HG03064 (cell line): ENCODE data around the gene ARHGEF7.

ENCODE experiments used
- ATAC-seq: cut with Tn5 transposase; IDR thresholded peaks from one replicate; pipeline ENCODE4 v1.9.1; 2021; ENCODE audit warnings: low read depth; ENCODE audit not compliant: unreplicated experiment

ARHGEF7 gene

GRCh38 chr13:111099290-111099689 is 15.8 kb upstream of the ARHGEF7 start:
- ATAC-seq: no peak

GRCh38 chr13:111110054-111110453 is 5.1 kb upstream of the ARHGEF7 start:
- no peak for ATAC-seq

- no peak for ATAC-seq
These were observed 3.7 kb upstream of the ARHGEF7 start for GRCh38 chr13:111111376-111111937.

- no peak for ATAC-seq
These were observed 2.9 kb upstream of the ARHGEF7 start for GRCh38 chr13:111112196-111112595.

GRCh38 chr13:111114362-111115060 is 599 bp upstream of the ARHGEF7 start:
- ATAC-seq: no peak

- ATAC-seq: no peak
These were observed 933 bp downstream of the ARHGEF7 start for GRCh38 chr13:111115965-111116521.

- ATAC-seq: no peak
These were observed 1.7 kb downstream of the ARHGEF7 start for GRCh38 chr13:111116856-111117255.

GRCh38 chr13:111117289-111117688 is 2.2 kb downstream of the ARHGEF7 start:
- no peak for ATAC-seq

GRCh38 chr13:111117961-111118360 is 2.9 kb downstream of the ARHGEF7 start:
- ATAC-seq: no peak

GRCh38 chr13:111118898-111119607 is 3.9 kb downstream of the ARHGEF7 start:
- no peak for ATAC-seq

- ATAC-seq: no peak
These were observed 4.9 kb downstream of the ARHGEF7 start for GRCh38 chr13:111119966-111120365.

- ATAC-seq: no peak
These were observed 5.3 kb downstream of the ARHGEF7 start for GRCh38 chr13:111120422-111120821.

- ATAC-seq: no peak
These were observed 5.8 kb downstream of the ARHGEF7 start for GRCh38 chr13:111120913-111121312.

GRCh38 chr13:111121506-111121905 is 6.4 kb downstream of the ARHGEF7 start:
- ATAC-seq: no peak

- no peak for ATAC-seq
These were observed 6.9 kb downstream of the ARHGEF7 start for GRCh38 chr13:111122056-111122455.

GRCh38 chr13:111122631-111123030 is 7.5 kb downstream of the ARHGEF7 start:
- no peak for ATAC-seq

GRCh38 chr13:111123221-111123620 is 8.1 kb downstream of the ARHGEF7 start:
- no peak for ATAC-seq

GRCh38 chr13:111123649-111124048 is 8.5 kb downstream of the ARHGEF7 start:
- ATAC-seq: no peak

- no peak for ATAC-seq
These were observed 11.4 kb downstream of the ARHGEF7 start for GRCh38 chr13:111126509-111126908.

- peak; percentile 99 for ATAC-seq
These were observed 14.5 kb downstream of the ARHGEF7 start for GRCh38 chr13:111129465-111130115.

- no peak for ATAC-seq
These were observed 15.0 kb downstream of the ARHGEF7 start for GRCh38 chr13:111130116-111130508.
